Chondrocyte (in vitro differentiated cells): ENCODE measurements around the gene LPGAT1. TPM values are rescaled to one million over a fixed set of nuclear protein-coding genes. Genes with fewer than 3 reads are reported as not detected.

Experiments used
- DNase-seq: peaks from one replicate; pipeline ENCODE4 v3.0.0; 2021; ENCODE audit warnings: mixed read lengths, low spot score
- H3K27ac Mint-ChIP-seq: one replicate; pipeline ENCODE4 v1.8.0; 2021; ENCODE audit warnings: mild to moderate bottlenecking, moderate library complexity, mixed read lengths; ENCODE audit not compliant: unreplicated experiment
- H3K27me3 Mint-ChIP-seq: 2 replicates; pipeline ENCODE4 v1.8.0; 2021; ENCODE audit warnings: low read depth, mixed read lengths
- H3K36me3 Mint-ChIP-seq: 2 replicates; pipeline ENCODE4 v1.8.0; 2021; ENCODE audit warnings: low read depth, mixed read lengths
- H3K4me1 Mint-ChIP-seq: 2 replicates; pipeline ENCODE4 v1.8.0; 2021; ENCODE audit warnings: low read depth, mild to moderate bottlenecking, mixed read lengths
- H3K4me3 Mint-ChIP-seq: one replicate; pipeline ENCODE4 v1.8.0; 2021; ENCODE audit warnings: mild to moderate bottlenecking, moderate library complexity, mixed read lengths; ENCODE audit not compliant: unreplicated experiment
- H3K9me3 Mint-ChIP-seq: 2 replicates; pipeline ENCODE4 v1.8.0; 2021; ENCODE audit warnings: low read depth, mixed read lengths
- CTCF ChIP-seq: fragments of 200-600 bp; sonication (generic); IDR thresholded peaks from 2 replicates; pipeline ENCODE4 v1.5.0; 2021; ENCODE audit warnings: antibody characterized with exemption, mild to moderate bottlenecking, moderate library complexity
- total RNA-seq: library from RNA; stranded (reverse); gene quantifications from 3 replicates; pipeline ENCODE4 v1.2.1, GENCODE V29; 2021

Gene LPGAT1
- total RNA-seq, 1 donor from 2014 or later, result 60.1 TPM

GRCh38 chr1:211705467-211706091 is 125.0 kb downstream of the LPGAT1 start:
- no peak for TF ChIP-seq CTCF
- Mint-ChIP-seq H3K4me3 (no peak overlapping the region), H3K27me3 (peaks cover 7% of the 10 kb centered on the region), H3K27ac (no peak overlapping the region), H3K36me3 (peaks cover 3% of the 10 kb centered on the region), H3K9me3 (no peaks in the 10 kb centered on the region), H3K4me1 (no peaks in the 10 kb centered on the region)
- DNase-seq, result no peak

DNA sequence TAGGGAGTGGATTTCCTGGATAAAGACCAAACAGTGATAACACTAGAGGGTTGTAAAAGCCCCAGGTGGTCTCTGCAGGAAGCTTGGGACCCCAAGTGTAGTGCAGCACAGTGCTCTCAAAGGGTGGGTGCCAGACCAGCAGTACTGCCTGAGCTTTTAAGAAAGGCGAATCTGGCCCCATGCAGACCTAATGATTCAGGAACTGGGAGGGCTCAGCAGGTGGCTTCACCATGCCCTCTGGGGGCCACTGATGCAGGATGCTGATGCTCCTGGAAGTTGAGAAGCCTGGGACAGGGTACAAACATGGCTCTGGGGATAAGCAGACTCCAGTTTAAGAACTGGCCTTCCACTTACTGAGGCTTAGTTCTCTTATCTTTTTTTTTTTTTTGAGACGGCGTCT is 126.0 kb downstream of the LPGAT1 start:
- no peak overlapping the region for H3K4me3 Mint-ChIP-seq
- H3K36me3 Mint-ChIP-seq, result peaks cover 3% of the 10 kb centered on the region
- no peak overlapping the region for H3K27ac Mint-ChIP-seq
- H3K27me3 Mint-ChIP-seq, result peaks cover 7% of the 10 kb centered on the region
- H3K9me3 Mint-ChIP-seq, result no peaks in the 10 kb centered on the region
- no peak for TF ChIP-seq CTCF
- no peak for DNase-seq
- H3K4me1 Mint-ChIP-seq, result no peaks in the 10 kb centered on the region

DNA sequence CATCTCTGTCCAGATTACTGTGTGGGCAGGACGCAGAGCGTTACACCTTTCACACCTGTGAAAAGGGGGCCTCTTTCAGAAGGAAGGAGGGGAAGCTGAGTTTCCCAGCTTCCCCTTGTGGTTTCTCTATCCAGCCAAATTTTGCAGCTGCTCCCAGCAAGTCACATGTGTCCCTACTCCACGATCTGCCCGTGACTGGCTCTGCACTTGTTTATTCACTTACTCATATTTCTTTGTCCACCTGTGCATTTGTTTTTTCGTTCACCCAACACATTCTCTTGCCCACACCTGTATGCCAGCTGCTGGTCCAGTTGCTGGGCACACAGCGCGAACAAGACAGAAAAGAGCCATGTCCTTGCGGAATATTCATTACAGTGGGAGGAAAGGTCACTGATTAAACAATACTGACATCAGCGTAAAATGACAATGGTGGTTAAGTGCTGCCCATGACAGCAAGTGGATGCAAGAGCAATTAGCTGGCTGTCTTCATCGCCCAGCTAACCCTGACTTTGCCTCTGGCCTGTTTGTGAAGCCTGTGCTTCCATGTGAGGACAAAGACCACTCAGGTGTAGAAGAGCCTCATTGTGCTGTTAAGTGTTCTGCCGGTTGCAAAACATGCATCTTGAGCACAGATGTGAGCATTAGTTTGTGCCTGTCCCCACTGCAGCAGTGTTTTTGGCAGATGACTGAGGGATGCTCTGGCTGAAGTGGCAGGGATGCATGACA is 126.6 kb downstream of the LPGAT1 start:
- no peak for DNase-seq
- no peak overlapping the region for H3K27ac Mint-ChIP-seq
- no peaks in the 10 kb centered on the region for H3K4me1 Mint-ChIP-seq
- H3K4me3 Mint-ChIP-seq, result no peak overlapping the region
- no peak for TF ChIP-seq CTCF
- H3K9me3 Mint-ChIP-seq, result no peaks in the 10 kb centered on the region
- H3K27me3 Mint-ChIP-seq, result peaks cover 7% of the 10 kb centered on the region
- H3K36me3 Mint-ChIP-seq, result peaks cover 3% of the 10 kb centered on the region

DNA sequence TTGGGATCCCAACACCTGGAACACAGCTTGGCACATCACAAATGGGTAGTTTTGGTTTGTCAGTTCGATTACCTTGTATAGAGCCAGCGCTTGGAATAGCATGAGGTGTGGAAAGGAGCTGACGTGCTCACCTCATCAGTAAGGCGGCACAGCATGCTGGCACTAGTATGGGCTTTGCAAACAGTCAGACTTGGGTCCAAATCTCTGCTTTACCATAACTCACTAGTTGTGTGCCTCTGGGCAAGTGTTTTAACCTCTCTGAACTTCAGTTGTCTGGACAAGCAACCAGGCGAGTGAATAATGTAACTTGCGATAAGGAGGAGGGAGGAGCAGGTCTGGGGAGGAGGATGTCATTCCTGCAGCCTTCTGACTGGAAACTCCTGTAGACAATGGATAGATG is 128.8 kb downstream of the LPGAT1 start:
- no peak overlapping the region for H3K27ac Mint-ChIP-seq
- DNase-seq, result no peak
- TF ChIP-seq CTCF, result no peak
- no peaks in the 10 kb centered on the region for H3K9me3 Mint-ChIP-seq
- peaks cover 5% of the 10 kb centered on the region for H3K4me1 Mint-ChIP-seq
- H3K27me3 Mint-ChIP-seq, result peaks cover 7% of the 10 kb centered on the region
- peaks cover 3% of the 10 kb centered on the region for H3K36me3 Mint-ChIP-seq
- H3K4me3 Mint-ChIP-seq, result no peak overlapping the region

- Mint-ChIP-seq H3K4me1 (peaks cover 5% of the 10 kb centered on the region), H3K4me3 (no peak overlapping the region), H3K27me3 (peaks cover 7% of the 10 kb centered on the region), H3K9me3 (no peaks in the 10 kb centered on the region), H3K36me3 (peaks cover 3% of the 10 kb centered on the region), H3K27ac (no peak overlapping the region)
- TF ChIP-seq CTCF, result no peak
- DNase-seq, result no peak
Observed at GRCh38 chr1:211699059-211699458, 131.5 kb downstream of the LPGAT1 start.
